PC-9 (cell line): Measurements from ENCODE around the gene IGDCC3. TPM values are rescaled to one million over a fixed set of nuclear protein-coding genes. Genes with fewer than 3 reads are reported as not detected.

ENCODE experiments used
- BruUV-seq: library from RNA; stranded (reverse); fragments of 400-500 nt; replicated peaks from 2 replicates; lab custom pipeline; 2021; lab: Mats Ljungman, UMichigan
- CTCF ChIA-PET: fragments of 300-600 bp; sonication (Branson Sonifier 250); formaldehyde crosslinking; loops from one replicate; lab custom pipeline; 2022; ENCODE audit warnings: antibody characterized with exemption; lab: Charles Lee
- POLR2A ChIA-PET: fragments of 300-600 bp; sonication (Branson Sonifier 250); formaldehyde crosslinking; loops from one replicate; lab custom pipeline; 2022; ENCODE audit warnings: antibody characterized with exemption; ENCODE audit not compliant: unreplicated experiment; lab: Charles Lee
- DNase-seq, 2 experiments: peaks; one replicate each; pipeline versions ENCODE4 v3.0.0 to v3.0.0-alpha.2; 2015 to 2022; ENCODE audit warnings: mixed read lengths in 1 of 2
- H2AFZ ChIP-seq: fragments of 200-600 bp; sonication (generic); 2 replicates; pipeline ENCODE4 v1.8.1; 2017; ENCODE audit warnings: antibody characterized with exemption
- H3F3A ChIP-seq: fragments of 200-600 bp; sonication (generic); 2 replicates; pipeline ENCODE4 v1.8.1; 2017; ENCODE audit warnings: antibody characterized with exemption, mild to moderate bottlenecking, low read depth; ENCODE audit not compliant: insufficient read depth
- H3K27ac ChIP-seq: fragments of 200-600 bp; sonication (generic); 2 replicates; pipeline ENCODE4 v1.6.1; 2016; ENCODE audit warnings: mixed run types
- H3K27me3 ChIP-seq: fragments of 200-600 bp; sonication (generic); 2 replicates; pipeline ENCODE4 v1.6.1; 2016; ENCODE audit warnings: low read depth, mixed run types; ENCODE audit not compliant: insufficient read depth
- H3K36me3 ChIP-seq: fragments of 200-600 bp; sonication (generic); 2 replicates; pipeline ENCODE4 v1.6.1; 2016; ENCODE audit warnings: low read depth, mixed run types
- H3K4me1 ChIP-seq: fragments of 200-600 bp; sonication (generic); replicated peaks from 2 replicates; pipeline ENCODE4 v1.6.1; 2016; ENCODE audit warnings: mixed run types; ENCODE audit not compliant: insufficient read depth
- H3K4me2 ChIP-seq: fragments of 200-600 bp; sonication (generic); 2 replicates; pipeline ENCODE4 v1.6.1; 2017; ENCODE audit warnings: mixed run types
- H3K4me3 ChIP-seq: fragments of 200-600 bp; sonication (generic); 2 replicates; pipeline ENCODE4 v1.6.1; 2016; ENCODE audit warnings: mixed run types
- H3K79me2 ChIP-seq: fragments of 200-600 bp; sonication (generic); 2 replicates; pipeline ENCODE4 v1.6.1; 2017; ENCODE audit warnings: low read depth, mixed run types
- H3K9me2 ChIP-seq: fragments of 200-600 bp; sonication (generic); 2 replicates; pipeline ENCODE4 v1.8.1; 2017; ENCODE audit warnings: mild to moderate bottlenecking; ENCODE audit not compliant: insufficient read depth
- H3K9me3 ChIP-seq: fragments of 200-600 bp; sonication (generic); 2 replicates; pipeline ENCODE4 v1.8.1; 2016; ENCODE audit warnings: low read depth; ENCODE audit not compliant: insufficient read depth
- H4K20me1 ChIP-seq: fragments of 200-600 bp; sonication (generic); 2 replicates; pipeline ENCODE4 v1.8.1; 2017; ENCODE audit not compliant: insufficient read depth
- EZH2 ChIP-seq: fragments of 200-600 bp; sonication (generic); IDR thresholded peaks from 2 replicates; pipeline ENCODE4 v1.8.0; 2017; ENCODE audit warnings: antibody characterized with exemption, low read depth
- intact Hi-C: fragments of 100-400 bp; cut with micrococcal nuclease; formaldehyde crosslinking; loops from one replicate; pipeline ENCODE4 v1.10.0; 2022; ENCODE audit not compliant: unreplicated experiment
- total RNA-seq: library from RNA; stranded (reverse); gene quantifications from 2 replicates; pipeline ENCODE4 v1.2.3, GENCODE V29; 2021
- TF ChIP-seq, protein P1 (sequence below): fragments of 200-600 bp; sonication (generic); conservative IDR thresholded peaks from 2 replicates; pipeline ENCODE4 v1.6.1; 2017; ENCODE audit warnings: mixed run types, antibody characterized with exemption, mild to moderate bottlenecking, moderate library complexity

The IGDCC3 gene
- total RNA-seq, 1 experiment from 2014 or later, result 0.22 TPM

DNA sequence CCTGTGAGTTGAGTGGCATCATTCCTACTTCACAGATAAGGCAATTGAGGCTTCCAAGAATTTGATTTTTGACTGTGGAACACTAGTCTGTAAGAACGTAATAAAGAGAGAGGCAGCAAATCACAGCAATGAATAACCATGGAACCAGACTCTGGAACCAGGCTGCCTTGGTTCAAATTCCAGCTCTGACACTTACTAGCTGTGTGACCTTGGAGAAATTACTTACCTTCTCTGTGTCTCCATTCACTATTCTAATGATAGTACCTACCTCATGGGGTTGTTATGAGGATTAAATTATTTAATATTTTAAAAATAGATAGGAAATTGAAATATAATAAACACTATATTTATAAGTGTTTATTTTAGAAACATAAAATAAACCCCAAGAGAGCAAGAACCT is 12.6 kb upstream of the IGDCC3 start:
- Histone ChIP-seq H3K4me1 (no peaks in the 10 kb centered on the region; the same call in 1 of the 2 replicates), H3F3A (no peaks in the 10 kb centered on the region), H2AFZ (no peak overlapping the region), H3K27me3 (peaks cover 36% of the 10 kb centered on the region), H3K9me2 (no peaks in the 10 kb centered on the region), H3K9me3 (no peaks in the 10 kb centered on the region), H3K36me3 (no peaks in the 10 kb centered on the region), H3K4me3 (no peak overlapping the region), H4K20me1 (no peaks in the 10 kb centered on the region), H3K27ac (no peak overlapping the region), H3K4me2 (no peak overlapping the region), H3K79me2 (no peaks in the 10 kb centered on the region)
- ChIA-PET CTCF (interaction anchor here (0.7 kb wide), 1 partner anchor 63 kb away, joined by 4 read pairs; no protein-coding TSS in a partner anchor), POLR2A (no interaction called here)
- DNase-seq, result no peak
- BruUV-seq, result no TSS peak
- intact Hi-C loops, result no loop called here
- TF ChIP-seq, protein P1, sequence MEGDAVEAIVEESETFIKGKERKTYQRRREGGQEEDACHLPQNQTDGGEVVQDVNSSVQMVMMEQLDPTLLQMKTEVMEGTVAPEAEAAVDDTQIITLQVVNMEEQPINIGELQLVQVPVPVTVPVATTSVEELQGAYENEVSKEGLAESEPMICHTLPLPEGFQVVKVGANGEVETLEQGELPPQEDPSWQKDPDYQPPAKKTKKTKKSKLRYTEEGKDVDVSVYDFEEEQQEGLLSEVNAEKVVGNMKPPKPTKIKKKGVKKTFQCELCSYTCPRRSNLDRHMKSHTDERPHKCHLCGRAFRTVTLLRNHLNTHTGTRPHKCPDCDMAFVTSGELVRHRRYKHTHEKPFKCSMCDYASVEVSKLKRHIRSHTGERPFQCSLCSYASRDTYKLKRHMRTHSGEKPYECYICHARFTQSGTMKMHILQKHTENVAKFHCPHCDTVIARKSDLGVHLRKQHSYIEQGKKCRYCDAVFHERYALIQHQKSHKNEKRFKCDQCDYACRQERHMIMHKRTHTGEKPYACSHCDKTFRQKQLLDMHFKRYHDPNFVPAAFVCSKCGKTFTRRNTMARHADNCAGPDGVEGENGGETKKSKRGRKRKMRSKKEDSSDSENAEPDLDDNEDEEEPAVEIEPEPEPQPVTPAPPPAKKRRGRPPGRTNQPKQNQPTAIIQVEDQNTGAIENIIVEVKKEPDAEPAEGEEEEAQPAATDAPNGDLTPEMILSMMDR, result no peak
- TF ChIP-seq EZH2, result no peak

DNA sequence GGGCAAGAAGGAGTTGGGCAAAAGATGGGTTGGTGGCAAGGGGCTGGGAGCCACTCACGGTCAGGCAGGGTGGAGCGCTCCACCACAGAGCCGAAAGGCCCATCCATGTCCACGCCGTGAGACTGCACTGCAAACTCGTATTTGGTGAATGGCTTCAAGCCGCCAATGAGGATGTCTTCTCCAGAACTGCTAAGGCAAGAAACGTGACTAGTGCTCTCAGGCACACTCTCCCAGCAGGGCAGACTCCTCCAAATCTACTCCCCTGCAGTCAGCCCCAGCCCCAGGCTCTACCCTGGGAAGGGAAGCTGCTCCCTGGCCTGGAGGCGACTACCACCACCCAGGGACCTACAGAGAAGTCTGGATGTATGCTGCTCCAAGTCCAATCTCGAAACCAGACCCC is 11.4 kb upstream of the IGDCC3 start:
- CTCF ChIA-PET, result no interaction called here
- H3K4me2 ChIP-seq, result no peak overlapping the region
- H3K9me3 ChIP-seq, result no peaks in the 10 kb centered on the region
- no TSS peak for BruUV-seq
- intact Hi-C loops, result loop anchor here (5.0 kb wide), 1 partner anchor 657 kb away; no protein-coding TSS in a partner anchor
- POLR2A ChIA-PET, result no interaction called here
- no peaks in the 10 kb centered on the region for H3K9me2 ChIP-seq
- H2AFZ ChIP-seq, result no peak overlapping the region
- no peaks in the 10 kb centered on the region for H3K36me3 ChIP-seq
- no peaks in the 10 kb centered on the region for H3K79me2 ChIP-seq
- no peak overlapping the region for H3K4me3 ChIP-seq
- H3F3A ChIP-seq, result no peaks in the 10 kb centered on the region
- TF ChIP-seq EZH2, result no peak
- TF ChIP-seq, protein P1, result no peak
- DNase-seq, result no peak
- no peak overlapping the region for H3K27ac ChIP-seq
- no peaks in the 10 kb centered on the region for H4K20me1 ChIP-seq
- H3K27me3 ChIP-seq, result peaks cover 34% of the 10 kb centered on the region
- H3K4me1 ChIP-seq, result peaks cover 4% of the 10 kb centered on the region; the same call in 1 of the 2 replicates

DNA sequence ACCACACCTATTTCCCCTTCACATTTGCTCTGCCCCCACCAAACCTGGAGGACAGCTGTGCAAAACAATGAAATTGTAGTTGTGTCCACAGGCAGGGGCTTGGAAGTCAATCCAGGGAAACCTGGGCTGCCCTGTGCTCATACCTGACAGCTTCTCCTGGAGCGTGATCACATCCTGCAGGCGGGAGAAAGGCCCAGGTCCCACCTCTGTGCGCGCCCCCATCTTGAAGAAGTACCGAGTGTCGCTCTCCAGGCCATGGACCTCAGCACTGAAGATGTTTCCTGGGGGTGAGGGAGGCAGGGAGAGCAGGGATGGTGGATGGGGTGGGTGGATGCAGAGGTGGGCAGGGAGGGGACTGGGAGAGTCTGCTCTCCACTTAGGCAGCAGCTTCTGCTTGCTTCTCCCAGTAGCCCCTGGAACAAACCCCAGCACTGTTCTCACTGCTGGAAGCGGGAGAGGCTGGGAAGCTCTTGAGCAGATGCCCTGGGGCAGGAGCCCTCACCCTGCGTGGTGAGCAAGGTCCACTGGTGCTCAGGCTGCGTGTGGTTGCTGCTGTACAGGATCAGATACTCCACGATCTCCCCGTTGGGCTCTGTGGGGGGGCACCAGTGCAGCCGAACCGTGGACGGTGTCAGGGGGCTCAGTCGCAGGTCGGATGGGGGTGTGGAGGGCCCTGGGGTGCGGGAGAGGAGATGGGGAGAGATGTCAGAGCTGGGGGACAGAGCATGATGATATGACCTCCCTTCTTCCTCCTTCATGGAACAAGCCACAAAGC is 10.7 kb upstream of the IGDCC3 start:
- H3K36me3 ChIP-seq, result no peaks in the 10 kb centered on the region
- TF ChIP-seq, protein P1, result no peak
- no peak for TF ChIP-seq EZH2
- no peaks in the 10 kb centered on the region for H3K9me2 ChIP-seq
- no peak for DNase-seq
- H3K4me2 ChIP-seq, result no peak overlapping the region
- H3K4me3 ChIP-seq, result no peak overlapping the region
- no peaks in the 10 kb centered on the region for H3K79me2 ChIP-seq
- ChIA-PET POLR2A (no interaction called here), CTCF (interaction anchor here (0.7 kb wide), 1 partner anchor 474 kb away, joined by 14 read pairs; no protein-coding TSS in a partner anchor)
- no peaks in the 10 kb centered on the region for H3K9me3 ChIP-seq
- no peaks in the 10 kb centered on the region for H3F3A ChIP-seq
- H4K20me1 ChIP-seq, result no peaks in the 10 kb centered on the region
- intact Hi-C loops, result loop anchor here (5.0 kb wide), 1 partner anchor 656 kb away; no protein-coding TSS in a partner anchor
- H3K27me3 ChIP-seq, result peaks cover 33% of the 10 kb centered on the region
- H3K27ac ChIP-seq, result no peak overlapping the region
- BruUV-seq, result no TSS peak
- peaks cover 4% of the 10 kb centered on the region; the same call in 1 of the 2 replicates for H3K4me1 ChIP-seq
- H2AFZ ChIP-seq, result no peak overlapping the region
